Measurements from ENCODE around the gene ARSD. TPM values are rescaled to one million over a fixed set of nuclear protein-coding genes. Genes with fewer than 3 reads are reported as not detected.
"Not testable (repeated sequence)": the region's sequence is repeated elsewhere in the genome, so short reads cannot be mapped to it uniquely, and the experiment has no call there.

ARSD gene
- total RNA-seq, 4 donors from 2014 or later: 1.5 to 2.8 (median 2.1) TPM

DNA sequence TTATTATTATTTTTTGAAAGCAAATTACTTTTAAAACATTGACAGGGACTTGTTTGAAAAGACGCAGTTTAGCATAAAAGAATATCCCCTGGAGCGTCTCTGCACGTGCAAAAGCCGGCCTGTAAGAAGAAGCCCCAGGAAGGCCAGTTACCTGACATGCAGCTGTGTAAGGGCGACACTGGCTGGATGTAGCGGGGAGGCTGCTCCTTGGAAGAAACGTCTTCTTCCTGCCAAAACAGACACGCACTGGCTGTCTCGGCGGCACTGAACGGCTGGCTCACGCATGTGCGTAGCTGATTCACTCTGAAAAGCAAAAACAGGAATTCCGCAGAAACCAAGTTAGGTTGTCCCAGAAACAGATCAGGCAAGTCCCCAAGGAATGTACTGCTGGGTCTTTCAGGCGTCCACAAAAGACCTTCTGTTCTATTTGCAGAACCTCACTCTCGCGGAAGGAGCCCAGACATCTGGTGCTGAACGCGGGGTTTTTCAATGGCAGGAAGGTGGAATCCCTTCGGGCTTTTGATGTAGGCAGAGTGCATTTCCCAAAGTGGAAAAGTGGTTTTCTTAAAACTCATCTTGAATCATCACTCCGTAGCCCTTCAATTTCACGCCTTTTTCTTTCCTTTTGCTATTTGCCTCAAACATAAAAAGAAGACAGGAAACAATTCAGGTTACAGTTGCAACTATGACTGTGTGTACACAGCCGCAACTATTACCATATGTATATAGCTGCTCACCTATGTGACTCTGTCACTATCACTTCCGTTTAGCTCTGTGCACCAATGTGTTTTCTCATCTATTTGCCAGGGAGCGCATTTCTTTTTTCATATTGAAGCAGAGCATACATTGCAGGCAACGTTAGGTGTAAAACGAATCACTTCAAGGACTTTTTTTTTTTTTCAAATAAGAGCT is 39.1 kb upstream of the ARSD start:
- no peak overlapping the region for H3K27ac ChIP-seq
- H3K9me3 ChIP-seq: no peaks in the 10 kb centered on the region
- no peak for ATAC-seq
- in situ Hi-C loops (cut with MboI; ENCODE audit: low sequenced_read_pairs in 4 of 4): no loop called here
- no peaks in the 10 kb centered on the region for H3K36me3 ChIP-seq
- DNase-seq: no peak
- no peak for TF ChIP-seq POLR2A (IDR thresholded peaks at IDR 0.05)
- TF ChIP-seq, protein P1, sequence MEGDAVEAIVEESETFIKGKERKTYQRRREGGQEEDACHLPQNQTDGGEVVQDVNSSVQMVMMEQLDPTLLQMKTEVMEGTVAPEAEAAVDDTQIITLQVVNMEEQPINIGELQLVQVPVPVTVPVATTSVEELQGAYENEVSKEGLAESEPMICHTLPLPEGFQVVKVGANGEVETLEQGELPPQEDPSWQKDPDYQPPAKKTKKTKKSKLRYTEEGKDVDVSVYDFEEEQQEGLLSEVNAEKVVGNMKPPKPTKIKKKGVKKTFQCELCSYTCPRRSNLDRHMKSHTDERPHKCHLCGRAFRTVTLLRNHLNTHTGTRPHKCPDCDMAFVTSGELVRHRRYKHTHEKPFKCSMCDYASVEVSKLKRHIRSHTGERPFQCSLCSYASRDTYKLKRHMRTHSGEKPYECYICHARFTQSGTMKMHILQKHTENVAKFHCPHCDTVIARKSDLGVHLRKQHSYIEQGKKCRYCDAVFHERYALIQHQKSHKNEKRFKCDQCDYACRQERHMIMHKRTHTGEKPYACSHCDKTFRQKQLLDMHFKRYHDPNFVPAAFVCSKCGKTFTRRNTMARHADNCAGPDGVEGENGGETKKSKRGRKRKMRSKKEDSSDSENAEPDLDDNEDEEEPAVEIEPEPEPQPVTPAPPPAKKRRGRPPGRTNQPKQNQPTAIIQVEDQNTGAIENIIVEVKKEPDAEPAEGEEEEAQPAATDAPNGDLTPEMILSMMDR (IDR thresholded peaks at IDR 0.05 in 4 of 5, conservative IDR thresholded peaks at IDR 0.05 in 1 of 5): no peak
- intact Hi-C loops (cut with DNase I; ENCODE audit: low total_unique reads): no loop called here
- no peaks in the 10 kb centered on the region for H3K27me3 ChIP-seq
- H3K4me3 ChIP-seq: no peak overlapping the region
- H3K4me1 ChIP-seq: no peaks in the 10 kb centered on the region

DNA sequence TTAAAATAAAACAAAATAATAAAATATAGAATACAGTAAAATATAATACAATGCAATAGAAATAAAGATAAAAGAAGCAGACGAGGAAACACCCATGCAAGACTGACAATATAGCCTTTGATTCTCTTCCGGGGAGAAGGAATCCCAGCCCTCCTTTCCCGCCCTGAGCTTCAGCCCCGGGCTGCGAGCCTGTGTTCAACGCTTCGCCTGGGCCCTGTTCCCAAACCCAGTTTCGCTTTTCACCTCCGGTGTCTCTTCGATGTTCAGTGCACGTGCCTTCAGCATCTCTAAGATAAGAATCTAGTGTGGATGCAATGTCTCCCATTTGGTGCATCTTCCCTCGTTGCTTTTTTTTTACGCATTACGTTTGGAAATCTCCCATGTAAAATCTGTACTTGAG is 38.4 kb upstream of the ARSD start:
- no peak for DNase-seq
- no peak for TF ChIP-seq POLR2A (IDR thresholded peaks at IDR 0.05)
- TF ChIP-seq, protein P1 (IDR thresholded peaks at IDR 0.05 in 4 of 5, conservative IDR thresholded peaks at IDR 0.05 in 1 of 5): no peak
- intact Hi-C loops (cut with DNase I; ENCODE audit: low total_unique reads) (no loop called here), in situ Hi-C loops (cut with MboI; ENCODE audit: low sequenced_read_pairs in 4 of 4) (no loop called here)
- no peaks in the 10 kb centered on the region for H3K4me1 ChIP-seq
- no peaks in the 10 kb centered on the region for H3K27me3 ChIP-seq
- ATAC-seq: no peak
- H3K9me3 ChIP-seq: no peaks in the 10 kb centered on the region
- H3K36me3 ChIP-seq: no peaks in the 10 kb centered on the region
- H3K27ac ChIP-seq: no peak overlapping the region
- H3K4me3 ChIP-seq: no peak overlapping the region

DNA sequence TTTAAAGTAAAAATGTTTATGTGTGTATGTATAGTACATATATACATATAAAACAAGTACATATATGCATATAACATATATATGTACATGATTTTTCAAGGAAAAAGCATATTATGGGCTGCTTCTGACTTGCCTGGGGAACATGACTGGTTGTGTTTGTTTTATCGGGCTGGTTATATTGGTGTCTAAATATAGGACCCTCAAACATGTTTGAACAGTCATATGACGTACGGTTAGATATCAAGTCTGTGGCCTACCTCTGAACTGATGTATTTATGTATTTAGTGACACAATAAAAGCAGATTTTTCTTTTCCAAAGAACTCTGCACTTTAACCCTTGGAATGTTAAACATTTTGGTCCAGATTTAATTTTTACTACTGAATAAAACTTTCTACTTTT is 37.9 kb upstream of the ARSD start:
- TF ChIP-seq POLR2A (IDR thresholded peaks at IDR 0.05): no peak
- TF ChIP-seq, protein P1 (IDR thresholded peaks at IDR 0.05 in 4 of 5, conservative IDR thresholded peaks at IDR 0.05 in 1 of 5): no peak
- Histone ChIP-seq H3K4me1 (no peaks in the 10 kb centered on the region), H3K27me3 (no peaks in the 10 kb centered on the region), H3K9me3 (no peaks in the 10 kb centered on the region), H3K4me3 (no peak overlapping the region), H3K27ac (no peak overlapping the region), H3K36me3 (no peaks in the 10 kb centered on the region)
- intact Hi-C loops (cut with DNase I; ENCODE audit: low total_unique reads) (no loop called here), in situ Hi-C loops (cut with MboI; ENCODE audit: low sequenced_read_pairs in 4 of 4) (no loop called here)
- no peak for ATAC-seq
- DNase-seq: no peak

DNA sequence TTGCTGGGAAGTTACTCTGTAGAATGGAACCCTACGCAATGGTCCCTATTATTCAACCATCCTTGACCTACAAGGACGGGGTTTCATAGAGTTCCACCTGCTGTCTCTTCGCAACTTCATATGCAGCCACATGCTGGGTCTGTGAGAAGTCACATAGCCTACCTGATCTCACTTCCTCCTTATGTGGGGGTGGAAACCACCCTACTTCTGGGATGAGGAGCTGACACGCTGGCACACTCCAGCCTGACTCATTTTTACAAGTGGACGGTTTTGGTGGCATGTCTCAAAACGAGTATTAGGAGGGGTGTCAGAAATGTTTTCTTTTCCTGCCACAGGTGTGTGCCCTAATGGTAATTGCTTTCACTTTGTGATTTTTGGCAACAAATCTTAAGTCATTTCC is 36.8 kb upstream of the ARSD start:
- Histone ChIP-seq H3K27ac (no peak overlapping the region), H3K27me3 (no peaks in the 10 kb centered on the region), H3K9me3 (no peaks in the 10 kb centered on the region), H3K4me1 (no peaks in the 10 kb centered on the region), H3K36me3 (no peaks in the 10 kb centered on the region), H3K4me3 (no peak overlapping the region)
- DNase-seq (no peak), ATAC-seq (no peak)
- intact Hi-C loops (cut with DNase I; ENCODE audit: low total_unique reads): no loop called here
- TF ChIP-seq, protein P1 (IDR thresholded peaks at IDR 0.05 in 4 of 5, conservative IDR thresholded peaks at IDR 0.05 in 1 of 5): no peak
- no peak for TF ChIP-seq POLR2A (IDR thresholded peaks at IDR 0.05)
- in situ Hi-C loops (cut with MboI; ENCODE audit: low sequenced_read_pairs in 4 of 4): no loop called here

DNA sequence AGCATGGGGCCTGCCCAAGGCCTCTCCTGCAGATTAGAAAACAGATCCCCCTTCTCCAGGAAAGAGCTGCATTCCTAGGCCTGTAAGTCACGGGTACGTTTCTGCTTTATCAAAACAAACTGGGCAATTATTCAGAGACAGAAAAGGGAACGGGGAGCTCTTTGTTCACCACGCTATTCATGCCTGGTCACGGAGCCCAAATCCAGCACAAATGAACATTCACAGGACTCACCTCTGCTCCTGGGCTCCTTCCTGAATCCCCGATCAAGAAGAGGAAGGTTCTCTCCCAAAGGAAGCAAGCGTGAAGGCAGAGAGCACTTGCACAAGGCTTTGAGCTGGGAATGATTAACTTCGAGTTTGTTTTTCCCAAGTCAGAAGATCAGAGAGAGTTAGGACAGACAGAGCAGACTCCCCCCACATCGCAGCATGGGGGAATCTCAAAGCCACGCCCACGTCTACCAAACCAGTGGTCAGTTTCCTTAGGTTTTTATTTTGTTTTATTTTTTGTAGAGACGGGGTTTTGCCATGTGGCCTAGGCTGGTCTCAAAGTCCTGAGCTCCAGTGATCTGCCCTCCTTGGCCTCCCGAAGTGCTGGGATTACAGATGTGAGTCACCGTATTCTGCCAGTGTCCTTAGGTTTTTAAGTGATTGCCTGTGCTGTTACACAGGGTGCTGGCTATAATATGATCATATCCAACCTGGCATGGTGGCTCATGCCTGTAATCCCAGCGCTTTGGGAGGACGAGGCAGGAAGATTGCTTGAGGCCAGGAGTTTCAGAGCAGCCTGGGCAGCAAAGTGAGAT is 35.1 kb upstream of the ARSD start:
- H3K9me3 ChIP-seq; intact Hi-C loops (cut with DNase I; ENCODE audit: low total_unique reads); in situ Hi-C loops (cut with MboI; ENCODE audit: low sequenced_read_pairs in 4 of 4); DNase-seq; H3K36me3 ChIP-seq; H3K27ac ChIP-seq; H3K27me3 ChIP-seq; H3K4me3 ChIP-seq; H3K4me1 ChIP-seq; ATAC-seq: not testable (repeated sequence)

DNA sequence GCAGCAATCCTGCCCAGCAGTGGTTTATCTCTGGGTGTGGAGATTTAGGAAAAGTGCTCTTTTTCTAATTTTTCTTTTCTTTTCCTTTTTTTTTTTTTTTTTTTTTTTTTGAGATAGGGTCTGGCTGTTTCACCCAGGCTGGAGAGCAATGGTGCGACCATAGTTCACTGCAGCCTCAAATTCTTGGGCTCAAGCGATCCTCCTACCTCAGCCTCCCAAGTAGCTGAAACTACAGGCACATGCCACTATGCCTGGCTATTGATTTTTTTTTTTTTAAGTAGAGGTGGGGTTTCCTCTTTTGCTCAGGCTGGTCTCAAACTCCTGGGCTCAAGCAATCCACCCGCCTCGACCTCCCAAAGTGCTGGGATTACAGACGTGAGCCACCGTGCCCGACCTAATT is 34.3 kb upstream of the ARSD start:
- H3K9me3 ChIP-seq; H3K27ac ChIP-seq; H3K36me3 ChIP-seq; H3K4me3 ChIP-seq; ATAC-seq; intact Hi-C loops (cut with DNase I; ENCODE audit: low total_unique reads); H3K27me3 ChIP-seq; in situ Hi-C loops (cut with MboI; ENCODE audit: low sequenced_read_pairs in 4 of 4); H3K4me1 ChIP-seq; DNase-seq: not testable (repeated sequence)
